Measurements from ENCODE around the gene ADGRD1.

DNA sequence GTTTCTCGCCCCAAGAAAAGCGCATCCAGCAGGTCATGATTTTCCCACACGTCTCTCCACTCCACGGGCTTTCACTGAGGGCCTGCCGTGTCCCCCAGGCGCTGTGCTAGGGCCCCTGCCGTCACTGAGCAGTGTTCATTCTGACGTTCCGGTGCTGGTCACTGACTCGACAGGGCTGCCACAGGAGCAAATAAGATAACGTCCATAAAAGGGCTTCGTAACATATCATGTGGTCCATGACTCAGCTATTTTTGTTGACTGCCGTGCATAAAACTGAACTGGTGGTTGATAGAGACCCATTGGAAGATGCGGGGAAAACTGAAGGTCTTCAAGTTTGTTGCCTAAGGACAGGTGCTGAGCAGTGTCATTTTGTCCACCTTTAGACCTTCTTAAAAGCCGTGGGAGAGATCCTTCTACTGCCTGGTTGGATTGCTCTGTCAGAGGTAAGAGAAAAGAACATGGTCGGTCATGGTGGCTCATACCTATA is 46.3 kb downstream of the ADGRD1 start:
- TF ChIP-seq ZNF274 (IDR thresholded peaks at IDR 0.05; ENCODE audit: borderline replicate concordance, extremely low read depth, low read length) (no peak), CREB1 (IDR thresholded peaks at IDR 0.05) (no peak), YY1 (IDR thresholded peaks at IDR 0.05; ENCODE audit: low read depth, low read length) (no peak), POLR2A (IDR thresholded peaks at IDR 0.05; ENCODE audit: control extremely low read depth in 1 of 2, low read depth in 2 of 2, low read length in 2 of 2) (no peak), SIN3A (conservative IDR thresholded peaks at IDR 0.05 in 1 of 2, IDR thresholded peaks at IDR 0.05 in 1 of 2; ENCODE audit: low read depth in 1 of 2, low read length in 2 of 2) (no peak), CBX5 (IDR thresholded peaks at IDR 0.05; ENCODE audit: low read depth, low read length) (no peak), EZH2 (IDR thresholded peaks at IDR 0.05; ENCODE audit: low read depth, low read length, severe bottlenecking) (no peak)
- TF ChIP-seq, protein P1, sequence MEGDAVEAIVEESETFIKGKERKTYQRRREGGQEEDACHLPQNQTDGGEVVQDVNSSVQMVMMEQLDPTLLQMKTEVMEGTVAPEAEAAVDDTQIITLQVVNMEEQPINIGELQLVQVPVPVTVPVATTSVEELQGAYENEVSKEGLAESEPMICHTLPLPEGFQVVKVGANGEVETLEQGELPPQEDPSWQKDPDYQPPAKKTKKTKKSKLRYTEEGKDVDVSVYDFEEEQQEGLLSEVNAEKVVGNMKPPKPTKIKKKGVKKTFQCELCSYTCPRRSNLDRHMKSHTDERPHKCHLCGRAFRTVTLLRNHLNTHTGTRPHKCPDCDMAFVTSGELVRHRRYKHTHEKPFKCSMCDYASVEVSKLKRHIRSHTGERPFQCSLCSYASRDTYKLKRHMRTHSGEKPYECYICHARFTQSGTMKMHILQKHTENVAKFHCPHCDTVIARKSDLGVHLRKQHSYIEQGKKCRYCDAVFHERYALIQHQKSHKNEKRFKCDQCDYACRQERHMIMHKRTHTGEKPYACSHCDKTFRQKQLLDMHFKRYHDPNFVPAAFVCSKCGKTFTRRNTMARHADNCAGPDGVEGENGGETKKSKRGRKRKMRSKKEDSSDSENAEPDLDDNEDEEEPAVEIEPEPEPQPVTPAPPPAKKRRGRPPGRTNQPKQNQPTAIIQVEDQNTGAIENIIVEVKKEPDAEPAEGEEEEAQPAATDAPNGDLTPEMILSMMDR (IDR thresholded peaks at IDR 0.05; ENCODE audit: control extremely low read depth in 1 of 3, insufficient read depth in 1 of 3, low read depth in 1 of 3, low read length in 3 of 3): no peak
- TF ChIP-seq, protein P2, sequence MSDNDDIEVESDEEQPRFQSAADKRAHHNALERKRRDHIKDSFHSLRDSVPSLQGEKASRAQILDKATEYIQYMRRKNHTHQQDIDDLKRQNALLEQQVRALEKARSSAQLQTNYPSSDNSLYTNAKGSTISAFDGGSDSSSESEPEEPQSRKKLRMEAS (IDR thresholded peaks at IDR 0.05): no peak

Data from H1 (cell line).